Breast epithelium (tissue), 4 donors: ENCODE data around the gene KRT6A. TPM values are rescaled to one million over a fixed set of nuclear protein-coding genes. Genes with fewer than 3 reads are reported as not detected.

ENCODE experiments used
- DNase-seq, 2 donors: peaks; one replicate each; pipeline ENCODE4 v3.0.0-alpha.2; 2019; ENCODE audit warnings: low spot score in 2 of 2
- H3K27ac ChIP-seq, 2 donors: fragments of 200-600 bp; sonication (generic) in 1 of 2; one replicate each; pipeline ENCODE4 v1.5.1; 2016 to 2019; ENCODE audit warnings: mild to moderate bottlenecking in 1 of 2
- H3K27me3 ChIP-seq, 2 donors: fragments of 200-600 bp; sonication (generic) in 1 of 2; one replicate each; pipeline versions ENCODE4 v1.5.1 to v1.6.0; 2017 to 2019; ENCODE audit warnings: control low read depth in 1 of 2, mild to moderate bottlenecking in 1 of 2
- H3K36me3 ChIP-seq: fragments of 200-600 bp; one replicate; pipeline ENCODE4 v1.5.1; 2019
- H3K4me1 ChIP-seq, 2 donors: fragments of 200-600 bp; sonication (generic); one replicate each; pipeline ENCODE4 v1.5.1; 2016 to 2019; ENCODE audit warnings: control low read depth in 1 of 2
- H3K4me3 ChIP-seq, 3 donors: fragments of 200-600 bp; sonication (generic); 1 replicate in 2 of 3; 2 replicates in 1 of 3; pipeline ENCODE4 v1.5.1; 2016 to 2019; ENCODE audit warnings: mild to moderate bottlenecking in 3 of 3, moderate library complexity in 2 of 3
- H3K9me3 ChIP-seq, 2 donors: fragments of 200-600 bp; sonication (generic) in 1 of 2; one replicate each; pipeline ENCODE4 v1.5.1; 2016 to 2019; ENCODE audit warnings: control low read depth in 1 of 2
- CTCF ChIP-seq, 3 donors: fragments of 450-650 bp; IDR thresholded peaks; one replicate each; pipeline ENCODE4 v1.5.1; 2016 to 2017; ENCODE audit warnings: antibody characterized with exemption in 3 of 3, mild to moderate bottlenecking in 3 of 3, moderate library complexity in 3 of 3
- POLR2A ChIP-seq: fragments of 450-650 bp; IDR thresholded peaks from one replicate; pipeline ENCODE4 v1.6.1; 2016; ENCODE audit warnings: antibody characterized with exemption, mild to moderate bottlenecking, moderate library complexity
- POLR2AphosphoS5 ChIP-seq, 3 donors: sonication (generic); formaldehyde crosslinking; IDR thresholded peaks; one replicate each; pipeline ENCODE4 v1.6.1; 2017; ENCODE audit warnings: antibody characterized with exemption in 3 of 3
- intact Hi-C: fragments of 100-400 bp; cut with DNase I; formaldehyde crosslinking; loops from one replicate; pipeline ENCODE4 v1.15.1; 2023; ENCODE audit warnings: low total_unique reads
- total RNA-seq, 3 donors: library from RNA; depleted of rRNA; stranded (reverse); fragments of >200 nt; gene quantifications; one replicate each; pipeline ENCODE4 v1.1.0, GENCODE V29; 2016

The KRT6A gene
- total RNA-seq = 1 to 10 TPM in 1 of 3 donors, under 1 TPM in 1, not detected in 1; 0.33 to 3.1 TPM

GRCh38 chr12:52493172-52493571, at the start of gene KRT6A:
Gene KRT6A, minus strand, starts transcription at chr12:52493257. Its CDS starts 69 bp downstream, at chr12:52493188.
- DNase-seq = no peak
- TF ChIP-seq POLR2A (no peak), POLR2AphosphoS5 (IDR thresholded peaks at IDR 0.05) (no peak), CTCF (IDR thresholded peaks at IDR 0.05) (no peak)

GRCh38 chr12:52542157-52542556, 49.1 kb upstream of the KRT6A start:
- Histone ChIP-seq H3K36me3 (no peaks in the 10 kb centered on the region), H3K27me3 (no peaks in the 10 kb centered on the region), H3K4me1 (peaks cover 0 to 10% of the 10 kb centered on the region in 2 donors), H3K9me3 (no peaks in the 10 kb centered on the region), H3K4me3 (no peak overlapping the region), H3K27ac (no peak overlapping the region)
- no peak for DNase-seq
- no peak for TF ChIP-seq POLR2A
- no peak for TF ChIP-seq POLR2AphosphoS5 (IDR thresholded peaks at IDR 0.05)
- no peak for TF ChIP-seq CTCF (IDR thresholded peaks at IDR 0.05)
- intact Hi-C loops = no loop called here

More at GRCh38 chr12:52493172-52493571, at the start of gene KRT6A:
- Histone ChIP-seq H3K36me3 (no peaks in the 10 kb centered on the region), H3K4me3 (no peak within 1 kb of the TSS), H3K27me3 (peaks cover 0 to 5% of the 10 kb centered on the region in 2 donors), H3K4me1 (peaks cover 4 to 28% of the 10 kb centered on the region in 2 donors), H3K9me3 (no peaks in the 10 kb centered on the region), H3K27ac (peak within 1 kb of the TSS; percentile 41 to 84)
- intact Hi-C loops = no loop called here

GRCh38 chr12:52541709-52542108, 48.7 kb upstream of the KRT6A start:
- no peak for DNase-seq
- no peaks in the 10 kb centered on the region for H3K36me3 ChIP-seq

GRCh38 chr12:52540531-52540930, 47.5 kb upstream of the KRT6A start:
- TF ChIP-seq POLR2AphosphoS5 (IDR thresholded peaks at IDR 0.05) = no peak
- Histone ChIP-seq H3K27me3 (no peaks in the 10 kb centered on the region), H3K4me3 (no peak overlapping the region), H3K36me3 (no peaks in the 10 kb centered on the region), H3K9me3 (no peaks in the 10 kb centered on the region), H3K27ac (no peak overlapping the region), H3K4me1 (peaks cover 0 to 10% of the 10 kb centered on the region in 2 donors)
- DNase-seq = no peak
- intact Hi-C loops = no loop called here

More at GRCh38 chr12:52541709-52542108, 48.7 kb upstream of the KRT6A start:
- Histone ChIP-seq H3K27me3 (no peaks in the 10 kb centered on the region), H3K27ac (no peak overlapping the region), H3K4me1 (peaks cover 0 to 10% of the 10 kb centered on the region in 2 donors), H3K9me3 (no peaks in the 10 kb centered on the region), H3K4me3 (no peak overlapping the region)
- no peak for TF ChIP-seq CTCF (IDR thresholded peaks at IDR 0.05)
- no peak for TF ChIP-seq POLR2A
- no peak for TF ChIP-seq POLR2AphosphoS5 (IDR thresholded peaks at IDR 0.05)
- intact Hi-C loops = no loop called here

- no peaks in the 10 kb centered on the region for H3K27me3 ChIP-seq
- intact Hi-C loops = no loop called here
- H3K27ac ChIP-seq = peak overlapping the region; percentile 33 to 48
- H3K36me3 ChIP-seq = no peaks in the 10 kb centered on the region
- H3K4me3 ChIP-seq = no peak overlapping the region
- H3K4me1 ChIP-seq = peaks cover 0 to 10% of the 10 kb centered on the region in 2 donors
- DNase-seq = no peak
- H3K9me3 ChIP-seq = no peaks in the 10 kb centered on the region
- no peak for TF ChIP-seq POLR2AphosphoS5 (IDR thresholded peaks at IDR 0.05)
- no peak for TF ChIP-seq POLR2A
- TF ChIP-seq CTCF (IDR thresholded peaks at IDR 0.05) = no peak
Observed at GRCh38 chr12:52539821-52540173, 46.7 kb upstream of the KRT6A start.
